ENCODE data around the gene GBX1. TPM values are rescaled to one million over a fixed set of nuclear protein-coding genes. Genes with fewer than 3 reads are reported as not detected.

Gene GBX1
- total and polyA plus RNA-seq, 2 donors (not counting 1 experiment from before 2014, with no cell fraction given): not detected

- H3K9ac ChIP-seq (ENCODE audit: insufficient read depth, low read length): no peak overlapping the region
- TF ChIP-seq CTCF (conservative IDR thresholded peaks at IDR 0.05 in 1 of 2, IDR thresholded peaks at IDR 0.05 in 1 of 2; ENCODE audit: low read depth in 1 of 2, low read length in 2 of 2) (no peak), EZH2 (IDR thresholded peaks at IDR 0.05; ENCODE audit: low read length, missing control alignments) (no peak)
- H4K20me1 ChIP-seq (ENCODE audit: control insufficient read depth, extremely low read depth, insufficient read depth, low read length): no peaks in the 10 kb centered on the region
These were observed 63.5 kb downstream of the GBX1 start for GRCh38 chr7:151103973-151104372.

GRCh38 chr7:151102991-151103390, 64.5 kb downstream of the GBX1 start:
- DNase-seq (ENCODE audit: low read depth in 2 of 2): no peak
- no peaks in the 10 kb centered on the region for H3K4me1 ChIP-seq (ENCODE audit: control insufficient read depth, extremely low read depth, insufficient read depth, low read length)
- no peak overlapping the region for H3K9ac ChIP-seq (ENCODE audit: insufficient read depth, low read length)
- H3K9me3 ChIP-seq (ENCODE audit: control insufficient read depth, insufficient read depth, low read depth, low read length): no peaks in the 10 kb centered on the region
- TF ChIP-seq EZH2 (IDR thresholded peaks at IDR 0.05; ENCODE audit: low read length, missing control alignments): no peak
- no peak for TF ChIP-seq CTCF (conservative IDR thresholded peaks at IDR 0.05 in 1 of 2, IDR thresholded peaks at IDR 0.05 in 1 of 2; ENCODE audit: low read depth in 1 of 2, low read length in 2 of 2)
- H3K4me3 ChIP-seq (replicated peaks in 1 of 4; ENCODE audit: control extremely low read depth in 1 of 4, insufficient read depth in 1 of 4, low read depth in 3 of 4, low read length in 4 of 4): no peak overlapping the region
- H3K27ac ChIP-seq (ENCODE audit: insufficient read depth, low read length): no peak overlapping the region
- H3K36me3 ChIP-seq (ENCODE audit: control insufficient read depth, insufficient read depth, low read length): no peaks in the 10 kb centered on the region
- H3K4me2 ChIP-seq (ENCODE audit: extremely low read depth, insufficient read depth, low read length): no peak overlapping the region
- H3K79me2 ChIP-seq (ENCODE audit: control insufficient read depth, insufficient read depth, low read length): peaks cover 29% of the 10 kb centered on the region
- no peaks in the 10 kb centered on the region for H4K20me1 ChIP-seq (ENCODE audit: control insufficient read depth, extremely low read depth, insufficient read depth, low read length)
- H3K27me3 ChIP-seq (ENCODE audit: control insufficient read depth, insufficient read depth, low read length): no peaks in the 10 kb centered on the region
- no peak overlapping the region for H2AFZ ChIP-seq (ENCODE audit: low read length)

More at GRCh38 chr7:151103973-151104372, 63.5 kb downstream of the GBX1 start:
- Histone ChIP-seq H3K27ac (ENCODE audit: insufficient read depth, low read length) (no peak overlapping the region), H3K4me2 (ENCODE audit: extremely low read depth, insufficient read depth, low read length) (no peak overlapping the region), H3K4me3 (replicated peaks in 1 of 4; ENCODE audit: control extremely low read depth in 1 of 4, insufficient read depth in 1 of 4, low read depth in 3 of 4, low read length in 4 of 4) (no peak overlapping the region), H2AFZ (ENCODE audit: low read length) (no peak overlapping the region), H3K4me1 (ENCODE audit: control insufficient read depth, extremely low read depth, insufficient read depth, low read length) (no peaks in the 10 kb centered on the region), H3K79me2 (ENCODE audit: control insufficient read depth, insufficient read depth, low read length) (peaks cover 28% of the 10 kb centered on the region), H3K27me3 (ENCODE audit: control insufficient read depth, insufficient read depth, low read length) (no peaks in the 10 kb centered on the region), H3K36me3 (ENCODE audit: control insufficient read depth, insufficient read depth, low read length) (no peaks in the 10 kb centered on the region), H3K9me3 (ENCODE audit: control insufficient read depth, insufficient read depth, low read depth, low read length) (no peaks in the 10 kb centered on the region)
- no peak for DNase-seq (ENCODE audit: low read depth in 2 of 2)

- Histone ChIP-seq H3K4me3 (replicated peaks in 1 of 4; ENCODE audit: control extremely low read depth in 1 of 4, insufficient read depth in 1 of 4, low read depth in 3 of 4, low read length in 4 of 4) (no peak overlapping the region), H3K4me2 (ENCODE audit: extremely low read depth, insufficient read depth, low read length) (no peak overlapping the region), H4K20me1 (ENCODE audit: control insufficient read depth, extremely low read depth, insufficient read depth, low read length) (no peaks in the 10 kb centered on the region), H3K27me3 (ENCODE audit: control insufficient read depth, insufficient read depth, low read length) (no peaks in the 10 kb centered on the region), H3K36me3 (ENCODE audit: control insufficient read depth, insufficient read depth, low read length) (no peaks in the 10 kb centered on the region), H3K9me3 (ENCODE audit: control insufficient read depth, insufficient read depth, low read depth, low read length) (no peaks in the 10 kb centered on the region), H3K27ac (ENCODE audit: insufficient read depth, low read length) (no peak overlapping the region), H3K4me1 (ENCODE audit: control insufficient read depth, extremely low read depth, insufficient read depth, low read length) (no peaks in the 10 kb centered on the region), H3K9ac (ENCODE audit: insufficient read depth, low read length) (no peak overlapping the region), H2AFZ (ENCODE audit: low read length) (no peak overlapping the region), H3K79me2 (ENCODE audit: control insufficient read depth, insufficient read depth, low read length) (peaks cover 35% of the 10 kb centered on the region)
- TF ChIP-seq CTCF (conservative IDR thresholded peaks at IDR 0.05 in 1 of 2, IDR thresholded peaks at IDR 0.05 in 1 of 2; ENCODE audit: low read depth in 1 of 2, low read length in 2 of 2) (no peak), EZH2 (IDR thresholded peaks at IDR 0.05; ENCODE audit: low read length, missing control alignments) (no peak)
- DNase-seq (ENCODE audit: low read depth in 2 of 2): no peak
These were observed 65.7 kb downstream of the GBX1 start for GRCh38 chr7:151101621-151102396.

All from fibroblast of lung (primary cell).